ENCODE data around the gene PLA2G4E. TPM values are rescaled to one million over a fixed set of nuclear protein-coding genes. Genes with fewer than 3 reads are reported as not detected.

The PLA2G4E gene
- total RNA-seq, 2 experiments from 2014 or later: not detected

DNA sequence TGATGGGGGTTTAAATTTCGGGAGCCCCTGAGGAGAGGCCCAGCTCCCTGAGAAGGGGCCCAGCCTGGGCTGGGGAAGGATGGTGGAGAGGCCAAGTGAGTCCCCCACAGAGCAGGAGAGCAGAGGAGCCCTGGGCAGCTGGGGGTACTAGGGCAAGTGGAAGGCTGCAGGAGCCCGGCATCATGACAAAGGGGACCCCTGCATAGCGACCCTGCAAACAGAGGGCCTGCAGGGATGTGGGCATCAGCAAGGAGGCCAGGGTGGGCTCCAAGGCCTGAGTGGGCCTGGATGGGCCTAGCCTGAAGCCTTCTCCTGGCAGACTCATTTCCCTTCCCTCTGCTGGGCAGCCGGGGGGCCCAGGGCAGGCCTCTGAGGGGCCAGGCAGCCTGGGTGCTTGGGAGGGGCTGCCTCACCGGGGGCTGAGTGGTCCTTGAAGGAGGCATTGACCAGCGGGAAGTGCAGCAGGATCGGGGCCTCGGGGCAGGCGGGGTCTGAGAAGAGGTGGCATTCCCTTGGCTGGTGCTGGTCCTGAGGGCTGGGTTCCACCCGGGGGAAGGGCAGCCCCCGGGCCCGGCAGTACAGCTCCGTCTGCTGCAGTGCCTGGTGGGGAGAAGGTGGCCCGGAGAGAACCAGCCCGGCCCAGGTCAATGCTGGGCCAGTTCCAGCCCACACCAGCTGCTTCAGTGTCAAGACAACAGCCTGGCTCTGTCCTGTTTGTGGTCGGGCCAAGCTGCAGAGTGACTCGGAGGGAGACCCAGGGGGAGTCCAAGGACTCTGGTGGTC, 48.8 kb upstream of the PLA2G4E start:
- Histone ChIP-seq H3K4me3 (ENCODE audit: low read length) (no peak overlapping the region), H3K4me1 (ENCODE audit: insufficient read depth, low read length) (no peaks in the 10 kb centered on the region), H3K27me3 (ENCODE audit: control insufficient read depth in 1 of 2, insufficient read depth in 2 of 2, low read length in 2 of 2) (no peaks in the 10 kb centered on the region), H3K9me3 (ENCODE audit: control insufficient read depth in 1 of 2, insufficient read depth in 1 of 2, low read length in 2 of 2) (peaks cover 6 to 12% of the 10 kb centered on the region in 2 experiments), H3K36me3 (ENCODE audit: insufficient read depth, low read length) (no peaks in the 10 kb centered on the region), H3K27ac (ENCODE audit: low read depth in 1 of 2, low read length in 2 of 2) (no peak overlapping the region)
- Mint-ChIP-seq H3K27me3 (peaks cover 17% of the 10 kb centered on the region), H3K27ac (no peak overlapping the region), H3K36me3 (ENCODE audit: low read depth) (no peaks in the 10 kb centered on the region), H3K4me1 (ENCODE audit: low read depth) (no peaks in the 10 kb centered on the region), H3K4me3 (no peak overlapping the region), H3K9me3 (peaks cover 2% of the 10 kb centered on the region)
- no peak for DNase-seq
- intact Hi-C loops (cut with DNase I, micrococcal nuclease): no loop called here
- no peak for ATAC-seq (ENCODE audit: poor library complexity)
- ChIA-PET CTCF (no interaction called here), POLR2A (no interaction called here)
- TF ChIP-seq, protein P1, sequence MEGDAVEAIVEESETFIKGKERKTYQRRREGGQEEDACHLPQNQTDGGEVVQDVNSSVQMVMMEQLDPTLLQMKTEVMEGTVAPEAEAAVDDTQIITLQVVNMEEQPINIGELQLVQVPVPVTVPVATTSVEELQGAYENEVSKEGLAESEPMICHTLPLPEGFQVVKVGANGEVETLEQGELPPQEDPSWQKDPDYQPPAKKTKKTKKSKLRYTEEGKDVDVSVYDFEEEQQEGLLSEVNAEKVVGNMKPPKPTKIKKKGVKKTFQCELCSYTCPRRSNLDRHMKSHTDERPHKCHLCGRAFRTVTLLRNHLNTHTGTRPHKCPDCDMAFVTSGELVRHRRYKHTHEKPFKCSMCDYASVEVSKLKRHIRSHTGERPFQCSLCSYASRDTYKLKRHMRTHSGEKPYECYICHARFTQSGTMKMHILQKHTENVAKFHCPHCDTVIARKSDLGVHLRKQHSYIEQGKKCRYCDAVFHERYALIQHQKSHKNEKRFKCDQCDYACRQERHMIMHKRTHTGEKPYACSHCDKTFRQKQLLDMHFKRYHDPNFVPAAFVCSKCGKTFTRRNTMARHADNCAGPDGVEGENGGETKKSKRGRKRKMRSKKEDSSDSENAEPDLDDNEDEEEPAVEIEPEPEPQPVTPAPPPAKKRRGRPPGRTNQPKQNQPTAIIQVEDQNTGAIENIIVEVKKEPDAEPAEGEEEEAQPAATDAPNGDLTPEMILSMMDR (IDR thresholded peaks at IDR 0.05): no peak

DNA sequence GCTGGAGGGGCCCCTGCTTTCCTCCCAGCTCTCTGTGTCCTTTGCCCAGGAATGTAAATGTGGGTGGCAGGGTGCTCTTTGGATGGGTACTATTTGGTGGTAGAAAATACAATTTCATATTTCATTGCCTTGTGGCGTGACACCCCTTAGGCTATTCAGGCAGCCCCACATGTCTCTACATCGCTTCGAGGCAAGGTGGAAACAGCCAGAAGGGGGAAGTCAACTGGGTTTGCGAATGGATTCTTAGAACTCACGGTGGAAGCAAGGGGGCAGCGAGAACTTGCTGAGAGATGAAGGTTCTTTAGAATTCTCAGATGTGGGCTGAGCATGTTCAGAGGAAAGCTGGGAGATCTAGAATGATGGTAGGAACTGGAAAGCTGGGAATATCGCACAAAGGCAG, 48.2 kb upstream of the PLA2G4E start:
- no peaks in the 10 kb centered on the region for H3K36me3 Mint-ChIP-seq (ENCODE audit: low read depth)
- H3K9me3 Mint-ChIP-seq: peaks cover 2% of the 10 kb centered on the region
- Histone ChIP-seq H3K9me3 (ENCODE audit: control insufficient read depth in 1 of 2, insufficient read depth in 1 of 2, low read length in 2 of 2) (peaks cover 6 to 12% of the 10 kb centered on the region in 2 experiments), H3K4me3 (ENCODE audit: low read length) (no peak overlapping the region), H3K27me3 (ENCODE audit: control insufficient read depth in 1 of 2, insufficient read depth in 2 of 2, low read length in 2 of 2) (no peaks in the 10 kb centered on the region), H3K36me3 (ENCODE audit: insufficient read depth, low read length) (no peaks in the 10 kb centered on the region), H3K4me1 (ENCODE audit: insufficient read depth, low read length) (no peaks in the 10 kb centered on the region), H3K27ac (ENCODE audit: low read depth in 1 of 2, low read length in 2 of 2) (no peak overlapping the region)
- ATAC-seq (ENCODE audit: poor library complexity) (no peak), DNase-seq (no peak)
- CTCF ChIA-PET: no interaction called here
- POLR2A ChIA-PET: no interaction called here
- no peak overlapping the region for H3K4me3 Mint-ChIP-seq
- no peak overlapping the region for H3K27ac Mint-ChIP-seq
- TF ChIP-seq, protein P1 (IDR thresholded peaks at IDR 0.05): no peak
- H3K27me3 Mint-ChIP-seq: peaks cover 24% of the 10 kb centered on the region
- H3K4me1 Mint-ChIP-seq (ENCODE audit: low read depth): no peaks in the 10 kb centered on the region
- intact Hi-C loops (cut with DNase I, micrococcal nuclease): no loop called here

DNA sequence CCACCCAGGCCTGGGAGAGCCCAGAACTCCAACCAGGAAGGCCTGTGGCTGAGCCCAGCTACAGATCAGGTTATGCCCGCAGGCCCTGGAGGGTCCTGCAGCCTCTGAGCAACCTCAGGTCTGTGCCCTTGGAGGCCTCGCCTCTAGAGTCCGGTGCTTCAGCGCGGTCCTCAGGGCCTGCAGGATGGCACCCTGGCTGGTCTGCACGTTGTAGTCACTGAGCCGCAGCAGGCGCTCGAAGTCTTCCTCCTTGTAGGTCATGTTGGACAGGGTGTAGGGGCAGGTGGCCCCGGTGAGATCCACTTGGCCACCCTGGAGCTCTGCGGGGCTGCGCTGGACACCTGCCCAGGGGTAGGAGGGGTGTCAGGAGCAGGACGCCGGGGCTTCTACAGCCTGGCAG, 47.8 kb upstream of the PLA2G4E start:
- Histone ChIP-seq H3K4me1 (ENCODE audit: insufficient read depth, low read length) (no peaks in the 10 kb centered on the region), H3K36me3 (ENCODE audit: insufficient read depth, low read length) (no peaks in the 10 kb centered on the region), H3K27me3 (ENCODE audit: control insufficient read depth in 1 of 2, insufficient read depth in 2 of 2, low read length in 2 of 2) (no peaks in the 10 kb centered on the region), H3K4me3 (ENCODE audit: low read length) (no peak overlapping the region), H3K27ac (ENCODE audit: low read depth in 1 of 2, low read length in 2 of 2) (no peak overlapping the region), H3K9me3 (ENCODE audit: control insufficient read depth in 1 of 2, insufficient read depth in 1 of 2, low read length in 2 of 2) (peaks cover 6 to 12% of the 10 kb centered on the region in 2 experiments)
- Mint-ChIP-seq H3K36me3 (ENCODE audit: low read depth) (no peaks in the 10 kb centered on the region), H3K4me1 (ENCODE audit: low read depth) (no peaks in the 10 kb centered on the region), H3K27me3 (peaks cover 26% of the 10 kb centered on the region), H3K9me3 (peaks cover 2% of the 10 kb centered on the region), H3K27ac (no peak overlapping the region), H3K4me3 (no peak overlapping the region)
- no peak for DNase-seq
- no peak for ATAC-seq (ENCODE audit: poor library complexity)
- ChIA-PET POLR2A (no interaction called here), CTCF (no interaction called here)
- intact Hi-C loops (cut with DNase I, micrococcal nuclease): no loop called here
- TF ChIP-seq, protein P1 (IDR thresholded peaks at IDR 0.05): no peak

All from CD4-positive, alpha-beta T cell (primary cell).